Measurements from ENCODE around the gene UCK2. TPM values are rescaled to one million over a fixed set of nuclear protein-coding genes. Genes with fewer than 3 reads are reported as not detected.

UCK2 gene
- total and polyA plus RNA-seq, 2 of the 8 experiments (the other 6 are each of a cell fraction or from before 2014, with no cell fraction given): 103 to 109 TPM

GRCh38 chr1:165897326-165898303 lies 70.2 kb downstream of the UCK2 start (continued):
- TF ChIP-seq CHD7 (IDR thresholded peaks at IDR 0.05; ENCODE audit: insufficient replicate concordance, low read length): no peak
- TF ChIP-seq EZH2 (IDR thresholded peaks at IDR 0.05; ENCODE audit: low read depth, low read length, severe bottlenecking): no peak
- no peak for TF ChIP-seq SP2 (IDR thresholded peaks at IDR 0.05; ENCODE audit: low read length)
- TF ChIP-seq CTBP2 (IDR thresholded peaks at IDR 0.05; ENCODE audit: borderline replicate concordance, insufficient read depth, insufficient read length, low read length): no peak
- TF ChIP-seq CBX5 (IDR thresholded peaks at IDR 0.05; ENCODE audit: low read depth, low read length): no peak
- TF ChIP-seq SIN3A (conservative IDR thresholded peaks at IDR 0.05 in 1 of 2, IDR thresholded peaks at IDR 0.05 in 1 of 2; ENCODE audit: low read depth in 1 of 2, low read length in 2 of 2): no peak
- no peak for TF ChIP-seq ZNF274 (IDR thresholded peaks at IDR 0.05; ENCODE audit: borderline replicate concordance, extremely low read depth, low read length)

Data from H1 (cell line).